ENCODE results near the gene TMEM234.

Gene TMEM234

DNA sequence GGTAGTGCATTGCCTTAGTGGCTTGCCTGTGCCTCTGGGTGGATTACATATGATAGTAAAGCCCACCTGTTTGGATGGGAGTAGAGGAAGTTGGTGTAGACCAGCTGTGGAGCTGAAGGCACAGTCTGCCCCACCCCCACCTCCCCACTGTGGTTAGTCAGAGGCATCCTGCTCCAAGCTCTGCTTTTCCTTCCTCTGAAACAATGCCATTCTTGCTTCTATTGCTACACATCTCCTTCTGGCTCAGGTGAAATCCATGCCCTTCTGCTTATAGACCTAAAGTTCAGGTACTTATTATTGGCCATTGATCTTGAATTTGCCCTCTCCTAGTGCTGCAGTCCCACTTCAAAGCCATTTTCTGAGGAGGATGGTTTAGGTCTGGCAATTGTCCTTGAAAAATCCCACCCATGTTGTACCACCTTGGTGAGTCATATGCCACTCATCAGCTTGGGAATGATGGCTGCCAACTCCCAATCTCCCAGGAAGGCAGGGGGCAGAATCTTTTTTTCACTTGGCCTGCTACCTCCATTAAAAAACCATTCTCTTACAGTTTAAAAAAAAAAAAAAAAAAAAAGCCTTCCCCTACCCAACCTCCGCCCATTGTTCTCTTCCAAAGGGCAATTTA is 49.4 kb downstream of the TMEM234 start:
- DNase-seq (ENCODE audit: low read depth) = no peak

DNA sequence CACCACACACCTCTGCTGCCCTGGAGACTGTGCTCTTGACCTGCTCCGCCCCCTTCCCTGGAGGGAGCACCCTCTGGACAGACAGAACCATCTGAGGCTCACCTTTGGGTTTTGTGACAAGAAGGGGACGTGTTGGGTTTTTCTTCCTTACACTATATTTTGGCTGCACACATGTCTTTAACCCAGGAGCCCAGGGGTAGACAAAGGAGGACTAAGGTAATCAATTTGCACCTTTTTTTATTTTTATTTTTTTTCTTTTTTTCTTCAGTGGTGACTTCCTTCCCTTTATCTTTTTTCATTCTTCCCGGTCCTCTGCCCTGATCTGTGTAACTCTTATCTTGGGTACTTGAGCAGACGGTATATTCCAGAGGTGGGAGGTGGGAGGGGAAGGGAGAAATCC is 51.2 kb downstream of the TMEM234 start:
- no peak for DNase-seq (ENCODE audit: low read depth)

Measured in fibroblast of the conjunctiva (primary cell).